Stimulated activated CD4-positive, alpha-beta T cell treated with anti-CD3 and anti-CD28 coated beads, Interleukin-2, amount 100 ng/mL, for 48 hours (primary cell): Measurements from ENCODE around the gene FFAR2.

ENCODE experiments used
- DNase-seq, 2 donors: peaks; one replicate each; pipeline ENCODE4 v3.0.0-alpha.2; 2020

Gene FFAR2

GRCh38 chr19:35491836-35492360 lies 43.8 kb downstream of the FFAR2 start:
- DNase-seq, result no peak

- DNase-seq, result no peak
Observed at GRCh38 chr19:35493971-35494370, 45.9 kb downstream of the FFAR2 start.

- DNase-seq, result peak; percentile 69 to 75
Observed at GRCh38 chr19:35495107-35496064, 47.3 kb downstream of the FFAR2 start.

GRCh38 chr19:35497406-35497805 lies 49.3 kb downstream of the FFAR2 start:
- no peak for DNase-seq

GRCh38 chr19:35498220-35498619 lies 50.2 kb downstream of the FFAR2 start:
- DNase-seq, result no peak

DNA sequence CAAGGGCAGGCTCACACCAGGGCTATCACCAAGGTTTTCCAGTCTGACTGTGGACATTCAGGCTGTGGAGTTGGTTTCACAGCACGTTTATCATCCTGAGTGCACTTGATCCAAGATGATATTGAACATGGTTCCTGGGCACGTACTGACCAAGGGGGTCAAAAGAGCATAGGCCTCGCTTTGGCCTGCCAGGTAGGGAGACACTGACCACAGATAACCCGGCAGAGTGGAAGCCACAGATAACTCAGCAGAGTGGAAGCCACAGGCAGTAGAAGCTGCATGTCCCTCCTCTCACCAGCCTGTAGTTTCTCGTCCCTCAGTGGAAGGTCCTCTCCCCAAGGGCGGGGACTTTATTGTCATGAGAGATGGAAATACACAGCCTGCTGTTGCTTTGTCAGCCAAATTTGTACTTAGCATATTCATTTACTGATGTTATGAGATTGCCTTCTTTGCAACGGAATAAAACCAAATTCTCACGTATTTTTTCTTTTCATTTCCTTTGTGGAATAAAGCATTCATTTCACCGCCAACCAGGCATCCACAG lies 51.0 kb downstream of the FFAR2 start:
- DNase-seq, result no peak

DNA sequence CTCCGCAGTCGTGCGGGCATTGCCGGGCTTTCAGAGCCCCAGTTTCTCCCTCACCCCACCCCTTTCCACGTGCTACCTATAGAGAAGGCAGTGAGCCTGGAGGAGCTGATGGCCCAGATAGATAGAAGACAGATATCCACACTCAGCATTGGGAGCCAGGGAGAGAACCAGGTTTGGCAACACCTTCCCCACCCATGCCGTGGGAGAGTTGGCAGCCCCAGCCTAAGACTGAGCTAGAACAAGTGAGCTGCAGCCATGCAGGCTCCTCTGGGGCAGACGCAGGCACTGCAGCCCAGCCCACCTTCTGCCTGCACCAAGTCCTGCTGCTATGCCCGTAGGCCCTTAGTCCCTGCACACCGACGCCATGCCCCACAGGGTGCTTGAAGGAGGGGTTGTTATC lies 52.6 kb downstream of the FFAR2 start:
- no peak for DNase-seq
